GM20000 (cell line): ENCODE measurements around the gene ADSS1.
A peak's percentile ranks its signal among the peaks of the same experiment; 100 is the strongest.

Experiments
- DNase-seq: peaks from one replicate; pipeline ENCODE4 v3.0.0; 2012; ENCODE audit warnings: low spot score
- CTCF ChIP-seq: IDR thresholded peaks from 2 replicates; pipeline ENCODE4 v1.5.1; 2012; ENCODE audit warnings: mild to moderate bottlenecking, control low read depth; ENCODE audit errors: extremely low read depth, missing control alignments

ADSS1 gene

GRCh38 chr14:104721505-104722431 lies 2.3 kb upstream of the ADSS1 start:
- no peak for TF ChIP-seq CTCF
- no peak for DNase-seq

- DNase-seq = no peak
- TF ChIP-seq CTCF = peak; percentile 11
These were observed 935 bp upstream of the ADSS1 start for GRCh38 chr14:104722938-104723650.

- no peak for TF ChIP-seq CTCF
- DNase-seq = no peak
These were observed 465 bp downstream of the ADSS1 start for GRCh38 chr14:104724407-104724980.

GRCh38 chr14:104724981-104725771 lies 1.1 kb downstream of the ADSS1 start:
- no peak for TF ChIP-seq CTCF
- no peak for DNase-seq

GRCh38 chr14:104725772-104726548 lies 1.9 kb downstream of the ADSS1 start:
- TF ChIP-seq CTCF = no peak
- DNase-seq = no peak

GRCh38 chr14:104726600-104727451 lies 2.8 kb downstream of the ADSS1 start:
- no peak for TF ChIP-seq CTCF

More at GRCh38 chr14:104726600-104727451, 2.8 kb downstream of the ADSS1 start:
- no peak for DNase-seq
